GM19438 (cell line): Measurements from ENCODE around the gene CYLD.

ENCODE experiments used
- ATAC-seq: cut with Tn5 transposase; IDR thresholded peaks from one replicate; pipeline ENCODE4 v1.9.1; 2021; ENCODE audit warnings: low read depth; ENCODE audit not compliant: unreplicated experiment

Gene CYLD

DNA sequence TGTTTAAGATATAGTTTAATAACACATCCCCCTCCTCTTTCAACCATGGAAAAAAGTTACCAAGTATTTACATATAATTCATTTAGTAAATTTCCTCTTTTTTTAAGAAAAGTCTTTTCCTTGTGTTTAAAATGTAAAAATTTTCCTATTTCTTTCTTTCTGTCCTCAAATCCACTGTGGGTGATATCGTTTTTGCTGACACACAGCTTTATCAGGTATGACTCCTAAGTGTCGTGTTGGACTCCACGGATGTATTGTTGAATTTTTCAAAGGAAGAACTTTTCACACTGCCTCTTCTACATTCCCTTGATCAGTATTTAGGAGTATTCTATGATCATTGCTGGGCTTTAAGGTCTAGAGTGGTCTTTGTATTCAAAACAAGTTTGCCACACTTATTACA, 33.1 kb downstream of the CYLD start:
- no peak for ATAC-seq

DNA sequence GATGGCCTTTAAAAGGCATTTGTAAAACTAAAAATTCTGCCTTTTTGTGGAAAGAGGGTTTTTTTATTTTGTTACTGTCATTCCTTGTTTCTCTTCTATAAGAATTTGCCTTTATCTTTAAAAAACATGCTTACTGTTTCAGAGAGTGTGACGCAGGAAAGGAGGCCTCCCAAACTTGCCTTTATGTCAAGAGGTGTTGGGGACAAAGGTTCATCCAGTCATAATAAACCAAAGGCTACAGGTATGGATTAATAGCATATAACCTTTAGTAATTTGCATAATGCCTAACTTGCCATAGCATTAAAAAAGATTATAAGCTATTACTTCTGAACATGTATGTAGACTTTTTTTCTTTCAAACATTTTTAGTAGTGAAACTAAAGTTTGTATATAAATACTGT, 34.2 kb downstream of the CYLD start:
- ATAC-seq = no peak

DNA sequence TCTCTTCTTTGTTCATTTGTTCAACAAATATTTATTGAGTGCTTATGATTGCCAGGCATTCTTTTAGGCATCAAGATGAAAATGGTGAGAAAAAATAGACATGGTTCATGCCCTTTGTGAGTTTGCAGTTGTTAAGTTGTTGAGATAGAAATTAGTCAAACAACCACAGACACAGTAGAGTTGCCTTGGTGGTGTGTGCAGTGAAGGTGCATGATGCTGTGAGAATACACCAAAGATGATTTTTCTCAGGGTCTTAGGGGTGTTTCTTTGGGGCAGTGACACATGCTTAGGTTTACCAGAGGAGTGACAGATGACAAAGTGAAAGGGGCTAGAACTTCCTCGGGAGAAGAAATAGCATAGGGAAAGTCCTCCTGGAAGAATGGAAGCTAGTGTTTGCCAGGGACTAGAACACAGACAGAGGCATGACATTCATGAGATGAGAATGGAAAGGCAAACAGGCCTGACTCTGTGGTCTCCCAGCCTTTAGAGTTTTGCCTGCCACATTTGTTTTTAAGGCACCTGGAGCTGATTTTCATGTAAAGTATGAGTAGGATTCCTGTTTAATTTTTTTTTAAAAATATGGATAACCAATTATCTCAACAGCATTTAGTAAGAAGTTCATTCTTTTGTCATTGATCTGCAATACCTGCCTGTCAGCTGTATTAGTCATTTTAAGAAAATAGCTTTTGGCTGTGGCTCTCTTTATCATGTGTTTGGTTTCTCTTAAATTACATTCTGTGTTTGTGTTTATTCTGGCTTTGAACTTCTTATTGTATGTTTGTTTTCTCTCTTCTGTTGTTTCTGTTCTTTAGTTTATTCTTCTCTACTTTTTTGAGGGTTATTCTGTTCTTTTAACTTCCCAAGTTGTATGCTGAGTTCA, 36.6 kb downstream of the CYLD start:
- ATAC-seq = no peak

DNA sequence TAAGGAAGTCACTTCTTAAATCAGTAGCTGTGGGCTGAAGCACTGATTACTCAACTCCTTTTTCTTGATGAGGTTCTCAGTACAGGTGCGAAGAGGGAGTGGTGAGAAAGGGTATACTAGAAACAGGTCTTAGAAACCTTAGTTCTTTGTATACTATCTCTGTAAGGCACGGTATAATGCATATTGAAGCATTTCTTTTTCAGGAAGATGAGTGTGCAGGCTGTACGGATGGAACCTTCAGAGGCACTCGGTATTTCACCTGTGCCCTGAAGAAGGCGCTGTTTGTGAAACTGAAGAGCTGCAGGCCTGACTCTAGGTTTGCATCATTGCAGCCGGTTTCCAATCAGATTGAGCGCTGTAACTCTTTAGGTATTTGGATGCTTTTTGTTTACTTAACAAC, 39.2 kb downstream of the CYLD start:
- ATAC-seq = no peak

DNA sequence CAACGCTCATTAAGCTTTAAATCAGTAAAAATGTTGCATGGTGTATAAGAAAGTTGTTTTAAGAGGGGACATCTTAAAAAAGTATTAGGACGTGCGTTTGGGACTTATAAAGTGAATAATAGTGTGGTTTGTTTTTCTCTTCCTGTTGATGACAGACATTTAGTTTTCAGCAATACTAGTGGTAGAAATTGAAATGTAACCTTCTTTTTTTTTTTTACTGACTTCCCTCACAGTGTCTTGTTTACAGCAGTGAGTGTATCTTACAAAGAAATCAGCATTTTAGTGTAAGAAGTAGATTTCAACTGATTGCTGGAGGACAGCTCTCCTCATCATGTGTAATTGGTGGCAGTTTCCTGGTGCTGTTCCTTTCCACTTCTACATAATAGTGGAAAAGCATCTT, 39.6 kb downstream of the CYLD start:
- ATAC-seq = no peak

DNA sequence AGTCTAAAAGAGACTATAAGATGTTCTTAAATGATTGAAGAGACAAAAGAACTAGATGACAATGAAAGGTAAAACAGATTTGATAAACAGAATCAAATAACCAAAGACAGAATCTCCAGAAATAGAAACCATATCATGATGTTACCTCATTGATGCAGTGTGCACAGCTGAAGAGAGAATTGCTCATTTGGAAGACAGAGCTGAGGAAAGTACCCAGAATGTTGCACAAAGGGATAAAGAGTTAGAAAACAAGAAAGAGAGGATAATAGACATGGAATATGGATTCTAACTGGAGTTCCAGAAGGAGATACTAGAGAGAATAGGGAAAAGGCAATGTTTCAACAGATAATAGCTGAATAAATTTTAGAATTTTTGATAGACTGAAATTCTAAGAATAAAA, 47.9 kb downstream of the CYLD start:
- ATAC-seq = no peak

DNA sequence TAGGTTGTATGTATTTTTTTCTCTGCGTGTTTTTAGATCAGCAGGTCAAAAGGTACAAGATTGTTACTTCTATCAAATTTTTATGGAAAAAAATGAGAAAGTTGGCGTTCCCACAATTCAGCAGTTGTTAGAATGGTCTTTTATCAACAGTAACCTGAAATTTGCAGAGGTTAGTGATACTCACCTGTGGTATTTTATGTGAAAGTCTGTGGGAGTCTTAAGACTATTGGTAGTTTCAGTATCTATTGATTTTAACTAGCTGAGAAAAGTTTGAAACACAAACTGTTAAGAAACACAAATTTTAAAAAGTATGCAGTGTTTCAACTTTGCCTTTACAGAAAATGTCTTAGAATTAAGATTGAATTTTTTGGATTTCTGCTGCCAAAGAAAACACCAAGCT, 49.6 kb downstream of the CYLD start:
- no peak for ATAC-seq

DNA sequence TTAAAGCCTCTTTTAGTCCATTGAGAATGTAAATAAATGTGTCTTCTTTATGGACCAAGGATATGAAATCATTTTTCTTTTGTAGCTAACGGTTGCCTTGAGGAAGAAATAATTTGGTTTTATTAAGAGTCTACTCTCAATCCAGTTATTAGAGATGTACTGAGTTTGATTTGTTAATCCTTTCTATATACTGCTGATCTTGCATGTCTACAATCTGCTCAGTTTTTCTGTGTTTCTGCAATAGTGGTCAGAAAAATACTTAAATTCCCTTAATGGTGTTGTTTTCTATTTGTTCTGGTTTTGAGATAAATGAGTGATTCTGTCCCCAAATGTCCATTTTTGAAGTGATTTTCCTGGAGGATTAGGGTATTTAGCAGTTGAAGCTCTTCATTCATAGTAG, 54.9 kb downstream of the CYLD start:
- no peak for ATAC-seq

DNA sequence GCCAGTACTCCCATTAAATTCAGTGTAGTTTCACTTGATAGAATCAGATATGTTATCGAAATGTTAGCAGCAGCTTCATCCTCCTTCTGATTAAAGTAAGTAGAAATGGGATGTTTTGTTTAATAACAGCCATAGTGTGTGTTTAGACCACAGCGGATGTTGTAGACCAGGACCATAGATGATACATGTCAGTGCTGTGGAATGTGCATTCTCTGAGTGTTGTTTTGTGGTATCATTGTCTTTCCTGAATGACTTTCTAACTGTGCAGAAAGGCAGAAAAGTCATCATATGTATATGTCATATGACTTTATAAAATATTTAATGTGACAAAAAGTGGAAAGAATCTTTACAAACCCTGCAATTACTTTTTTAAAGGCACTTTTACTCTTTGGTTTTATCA, 55.6 kb downstream of the CYLD start:
- ATAC-seq = no peak

DNA sequence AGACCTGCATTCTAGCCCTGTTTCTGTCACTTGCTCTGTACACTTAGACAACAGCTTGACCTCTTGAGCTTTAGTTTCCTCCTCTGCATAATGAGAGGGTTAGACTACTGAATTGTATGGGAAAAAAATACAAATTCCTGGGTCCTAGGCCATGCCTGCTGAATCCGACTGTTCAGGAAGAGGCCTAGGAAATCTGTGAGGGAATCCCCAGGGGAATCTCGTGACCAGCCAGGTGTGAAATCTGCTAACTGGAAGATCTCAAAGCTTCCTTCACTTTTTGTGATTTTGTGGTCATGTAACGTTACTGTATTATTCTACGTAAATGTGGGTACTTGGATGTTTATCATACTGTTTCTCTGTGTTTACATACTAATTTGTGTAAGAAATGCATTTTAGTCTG, 58.2 kb downstream of the CYLD start:
- ATAC-seq = no peak

DNA sequence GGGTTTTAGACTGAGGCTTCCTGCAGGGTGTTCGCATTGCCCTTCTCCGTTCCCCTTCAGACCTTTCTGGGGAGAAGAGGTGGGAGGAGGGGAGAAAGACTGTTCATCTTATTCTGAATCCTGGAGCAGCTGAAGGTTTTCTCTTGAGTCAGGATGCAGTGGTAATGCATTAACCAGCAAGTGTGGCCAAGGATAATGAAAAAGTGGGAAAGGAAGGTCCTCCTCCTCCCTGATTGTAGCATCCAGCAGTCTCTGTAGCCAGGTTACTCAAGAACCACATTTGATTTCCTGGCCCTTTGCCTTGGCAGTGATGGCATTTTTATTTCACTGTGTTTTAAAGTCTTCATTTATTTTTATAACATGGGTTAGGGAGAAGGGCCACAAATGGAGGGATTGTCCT, 59.1 kb downstream of the CYLD start:
- no peak for ATAC-seq

DNA sequence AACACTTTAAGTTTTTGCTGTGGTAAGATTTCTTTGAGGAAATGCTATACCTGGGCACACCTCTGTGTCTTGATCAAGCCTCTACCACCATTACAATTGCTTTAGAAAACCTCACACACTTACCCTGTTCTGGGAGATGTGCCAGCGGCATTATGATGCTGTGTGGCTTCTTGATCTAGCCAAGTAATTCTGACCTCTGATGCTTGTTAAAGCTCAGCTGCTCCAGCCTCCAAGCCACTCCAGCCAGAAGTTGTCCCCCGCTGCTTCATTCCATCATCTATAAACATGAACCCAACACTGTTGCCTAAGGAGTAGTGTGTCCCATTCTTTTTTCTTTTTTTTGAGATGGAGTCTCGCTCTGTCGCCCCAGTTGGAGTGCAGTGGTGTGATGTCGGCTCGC, 60.1 kb downstream of the CYLD start:
- ATAC-seq = no peak

DNA sequence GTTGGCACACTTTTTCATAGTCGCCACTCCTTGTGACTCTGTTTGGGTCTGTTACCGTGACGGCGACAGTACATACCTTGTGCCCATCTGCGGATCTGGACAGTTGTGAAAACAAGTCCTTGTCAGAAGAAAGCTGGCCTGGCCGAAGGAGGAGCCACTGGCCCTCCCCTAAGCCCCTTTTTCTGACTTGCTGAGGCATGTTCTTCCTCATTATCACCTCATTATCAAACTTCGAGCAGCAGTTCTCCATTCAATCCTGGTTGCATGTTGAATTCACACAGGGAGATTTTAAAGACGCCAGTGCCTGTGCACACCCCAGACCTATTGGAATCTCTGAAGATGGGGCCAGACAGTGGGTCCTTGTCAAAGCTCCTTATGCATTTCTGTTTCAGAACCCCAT, 61.1 kb downstream of the CYLD start:
- ATAC-seq = no peak

DNA sequence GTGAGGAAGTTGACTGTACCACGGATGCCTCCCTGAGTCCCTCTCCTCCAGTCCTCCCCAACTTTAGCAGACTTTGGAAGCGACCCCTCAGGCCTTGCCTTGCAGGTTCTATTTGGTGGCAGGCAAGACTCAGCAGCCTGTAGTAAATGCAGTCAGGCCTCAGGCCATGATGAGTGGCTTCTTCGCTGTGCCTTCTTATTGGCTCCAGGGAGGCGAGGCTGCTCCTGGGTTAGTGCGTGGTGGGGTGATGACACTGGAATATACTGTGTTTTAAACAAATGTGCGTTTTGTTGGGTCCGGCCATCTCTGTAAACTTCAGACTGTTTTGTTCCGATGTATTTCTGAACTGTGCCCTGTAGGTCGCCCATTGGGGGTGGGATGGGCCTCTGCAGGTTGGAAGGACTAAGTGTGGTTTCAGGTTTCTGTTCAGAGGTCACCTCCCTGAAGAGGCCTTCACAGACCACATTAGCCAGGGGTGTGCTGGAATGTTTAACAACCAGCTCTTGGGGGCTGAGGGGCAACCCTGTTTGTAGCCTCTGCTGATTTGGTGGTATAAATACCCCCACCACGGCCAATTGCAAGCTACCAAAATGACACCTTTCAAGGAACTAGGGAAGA, 62.5 kb downstream of the CYLD start:
- no peak for ATAC-seq

DNA sequence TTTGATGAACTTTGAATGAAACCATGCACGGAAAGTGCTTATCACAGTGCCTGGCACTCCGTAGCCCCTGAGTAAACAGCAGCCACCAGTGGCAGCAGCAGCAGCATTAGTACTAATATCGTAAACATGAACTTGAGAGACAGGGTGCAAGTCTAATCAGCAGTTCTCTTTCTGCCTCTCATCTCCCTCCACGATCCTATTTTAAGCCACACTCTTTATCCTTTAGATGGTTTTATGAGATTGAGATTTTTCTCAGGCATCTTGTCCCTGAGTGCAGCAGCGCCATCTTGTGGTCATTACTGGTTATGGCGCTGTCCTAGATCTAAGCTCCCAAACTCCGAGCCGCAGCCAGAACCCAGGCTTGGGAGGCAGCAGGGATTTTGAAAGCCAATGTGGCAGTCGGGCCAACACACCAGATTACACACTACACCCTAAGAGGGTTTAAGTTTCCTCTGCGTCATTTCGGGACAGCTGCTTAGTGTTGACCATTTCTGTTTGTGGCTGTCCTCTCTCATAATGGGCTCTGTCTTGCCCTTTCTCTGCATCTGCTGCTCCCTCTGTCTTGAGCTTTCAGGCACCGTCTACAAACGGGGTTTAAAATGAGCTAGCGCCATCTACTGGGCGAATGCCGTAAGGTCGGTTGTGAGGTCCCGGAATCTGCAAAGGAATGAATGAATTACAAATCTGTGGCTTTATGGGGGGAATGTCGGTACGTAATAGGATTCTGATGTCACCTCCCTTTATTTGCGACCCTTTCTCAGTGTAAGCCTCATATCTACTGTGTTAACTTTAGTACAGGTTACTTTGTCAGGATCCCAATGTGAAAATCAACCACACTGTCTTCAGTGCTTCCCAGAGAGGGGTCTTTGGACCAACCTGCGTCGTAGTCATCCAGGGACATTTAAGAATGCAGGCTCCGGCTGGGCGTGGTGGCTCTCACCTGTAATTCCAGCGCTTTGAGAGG, 64.5 kb downstream of the CYLD start:
- ATAC-seq = peak; percentile 92

DNA sequence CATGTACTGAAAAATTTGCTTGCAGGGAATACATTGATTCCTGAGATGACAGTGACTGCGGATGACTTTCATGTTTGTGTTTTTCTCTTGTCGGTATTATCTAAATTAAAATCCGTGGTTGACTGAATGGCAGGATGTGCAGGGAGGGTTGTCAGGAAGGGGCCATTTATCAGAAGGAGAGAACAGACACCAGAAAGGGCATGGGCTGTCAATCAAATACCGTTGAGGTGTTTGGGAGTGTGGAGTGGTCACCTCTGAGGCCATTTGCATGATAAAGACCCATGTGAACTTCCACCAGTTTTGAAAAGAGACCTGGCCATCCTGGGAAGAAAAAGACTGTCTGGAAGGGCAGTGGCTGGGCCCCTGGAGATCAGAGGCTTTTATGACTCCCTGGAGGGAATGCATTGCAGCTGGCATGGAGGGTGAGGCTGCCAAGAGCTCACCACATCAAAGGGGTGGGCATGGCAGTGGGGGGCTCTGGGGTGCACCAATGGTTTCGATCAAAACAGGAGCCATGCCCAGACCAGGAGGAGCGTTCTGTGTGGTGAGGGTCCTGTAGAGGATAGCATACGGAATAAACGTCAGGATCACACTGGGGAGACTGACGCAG, 67.1 kb downstream of the CYLD start:
- ATAC-seq = no peak

DNA sequence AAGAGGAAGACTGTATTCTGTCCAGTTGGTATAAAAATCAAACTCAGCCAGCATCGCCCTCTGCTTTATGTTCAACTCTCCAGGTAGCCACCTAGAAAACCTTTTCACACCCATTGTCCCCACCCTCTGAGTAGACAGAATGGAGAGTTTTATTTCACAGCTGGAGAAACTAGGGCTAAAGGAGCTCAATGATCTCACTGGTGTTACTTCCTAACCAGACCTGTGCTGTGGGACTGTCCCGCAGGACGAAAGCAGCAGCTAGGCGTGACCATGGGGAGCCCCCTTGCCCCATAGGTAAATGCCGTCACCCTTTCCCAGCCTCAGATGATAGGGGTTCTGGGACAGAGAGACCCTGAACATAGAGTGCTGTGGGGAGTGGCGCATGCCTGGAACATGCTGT, 67.7 kb downstream of the CYLD start:
- no peak for ATAC-seq

DNA sequence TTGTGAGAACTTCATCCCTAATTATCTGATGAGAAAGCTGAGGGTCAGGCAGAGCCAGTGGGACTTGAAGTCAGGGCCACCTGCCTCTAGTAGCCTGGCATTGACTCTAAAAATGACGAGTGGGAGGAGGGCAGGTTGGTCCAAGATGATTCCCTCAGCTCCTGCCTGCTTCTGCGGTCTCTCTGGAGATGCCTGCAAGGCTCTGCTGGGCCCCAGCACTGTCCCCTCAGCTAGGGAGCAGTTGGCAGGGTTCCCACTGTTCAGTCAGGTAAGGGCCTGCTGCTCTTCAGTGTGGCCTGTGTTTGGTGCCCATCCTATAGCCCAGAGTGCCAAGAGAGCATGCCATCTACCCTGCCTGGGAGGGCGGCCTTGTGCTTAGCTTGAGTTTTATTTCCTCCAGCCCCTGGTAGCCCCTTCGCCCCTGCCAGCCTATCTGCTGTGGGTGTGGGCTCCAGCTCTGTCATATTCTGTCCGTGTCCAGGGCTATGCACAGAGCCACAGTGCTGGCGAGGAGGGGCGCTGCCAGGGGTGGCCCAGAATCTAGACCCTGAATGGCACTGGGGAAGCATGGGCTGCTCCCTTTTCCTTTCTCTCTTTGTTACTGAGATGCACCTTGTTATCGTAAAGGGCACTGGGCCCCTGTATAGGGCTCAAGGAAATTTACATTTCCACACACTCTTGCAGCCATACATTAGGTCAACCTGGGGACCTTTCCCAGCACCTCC, 68.5 kb downstream of the CYLD start:
- no peak for ATAC-seq

DNA sequence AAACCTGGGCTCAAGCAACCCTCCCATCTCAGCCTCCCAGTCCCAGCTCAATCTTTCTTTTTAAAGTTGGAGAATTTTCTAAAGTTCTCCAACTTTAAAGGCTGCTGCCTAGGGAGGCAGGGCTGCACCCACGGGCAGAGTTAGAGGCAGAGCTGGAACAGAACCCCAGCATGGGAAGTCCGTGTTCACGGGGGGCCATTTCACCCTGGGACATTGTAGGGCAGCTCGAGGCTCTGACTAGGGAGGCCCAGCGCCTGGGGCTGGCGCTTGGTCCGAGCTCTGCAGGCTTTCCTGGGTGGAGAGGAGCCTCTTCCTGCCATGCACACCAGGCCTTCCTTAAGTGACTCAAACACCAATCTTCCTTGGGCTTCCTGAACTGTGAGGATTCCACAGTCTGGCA, 70.2 kb downstream of the CYLD start:
- no peak for ATAC-seq

DNA sequence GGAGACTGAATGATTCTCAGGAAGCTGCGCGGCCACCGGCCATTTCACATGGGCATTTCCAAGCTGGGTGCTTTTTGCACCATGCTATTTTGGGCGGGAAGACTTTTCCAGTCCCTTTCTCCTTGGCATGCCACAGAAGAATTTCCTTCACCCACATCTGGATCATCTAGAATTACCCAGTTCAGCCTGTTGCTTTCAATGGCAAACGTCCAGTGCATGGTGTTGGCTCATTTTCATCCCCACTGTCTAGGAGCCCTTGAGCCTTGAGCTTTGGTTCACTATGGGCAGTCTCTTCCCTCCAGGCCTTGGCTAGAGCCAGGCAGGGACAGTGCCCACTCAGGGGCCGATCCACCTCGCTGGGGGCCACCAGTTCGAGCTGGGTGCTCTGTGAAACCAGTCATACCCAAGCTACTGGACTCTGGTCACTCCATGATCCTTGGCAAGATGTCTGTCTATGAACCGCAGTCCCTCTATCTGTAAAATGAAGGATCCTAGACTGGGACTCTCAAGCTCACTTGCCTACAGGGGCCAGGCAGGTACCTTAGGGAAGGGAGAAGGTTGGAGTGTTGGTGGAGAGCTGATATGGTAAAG, 71.1 kb downstream of the CYLD start:
- no peak for ATAC-seq
